ENCODE measurements around the gene DHX9. TPM values are rescaled to one million over a fixed set of nuclear protein-coding genes. Genes with fewer than 3 reads are reported as not detected.

The DHX9 gene
- polyA plus RNA-seq, 1 donor from 2014 or later, result 193 TPM

- no peak overlapping the region for H3K4me2 ChIP-seq (ENCODE audit: low read length)
- no peak overlapping the region for H3K9ac ChIP-seq (ENCODE audit: low read length)
- H3K79me2 ChIP-seq (replicated peaks; ENCODE audit: insufficient read depth, low read length), result no peaks in the 10 kb centered on the region
- H2AFZ ChIP-seq (ENCODE audit: low read depth, low read length), result no peak overlapping the region
- H3K27ac ChIP-seq (ENCODE audit: low read length), result no peak overlapping the region
- no peaks in the 10 kb centered on the region for H4K20me1 ChIP-seq (ENCODE audit: insufficient read depth)
- H3K9me2 ChIP-seq (ENCODE audit: insufficient read depth, low read length), result no peaks in the 10 kb centered on the region
- no peaks in the 10 kb centered on the region for H3K27me3 ChIP-seq (ENCODE audit: insufficient read depth, low read depth, low read length)
- H3K36me3 ChIP-seq (ENCODE audit: insufficient read depth, low read length), result no peaks in the 10 kb centered on the region
- no peak overlapping the region for H3K4me3 ChIP-seq (ENCODE audit: low read length)
- H3K9me3 ChIP-seq (ENCODE audit: low read length), result no peaks in the 10 kb centered on the region
- no peaks in the 10 kb centered on the region for H3F3A ChIP-seq (ENCODE audit: insufficient read depth, low read length, poor library complexity, severe bottlenecking)
- no peak for TF ChIP-seq SMC3 (conservative IDR thresholded peaks at IDR 0.05; ENCODE audit: poor library complexity)
- no peak for TF ChIP-seq TAF1 (IDR thresholded peaks at IDR 0.05; ENCODE audit: low read depth)
- TF ChIP-seq EP300 (conservative IDR thresholded peaks at IDR 0.05; ENCODE audit: poor library complexity, severe bottlenecking), result no peak
- no peak for TF ChIP-seq EZH2 (IDR thresholded peaks at IDR 0.05; ENCODE audit: borderline replicate concordance, insufficient read depth, low read length, poor library complexity, severe bottlenecking)
- no peak for TF ChIP-seq MXI1 (conservative IDR thresholded peaks at IDR 0.05; ENCODE audit: poor library complexity, severe bottlenecking)
- no peak for TF ChIP-seq POLR2AphosphoS5 (IDR thresholded peaks at IDR 0.05)
- no peak for TF ChIP-seq REST (IDR thresholded peaks at IDR 0.05; ENCODE audit: borderline replicate concordance)
- no peak for TF ChIP-seq RAD21 (conservative IDR thresholded peaks at IDR 0.05)
- no peak for TF ChIP-seq CTCF (IDR thresholded peaks at IDR 0.05; ENCODE audit: poor library complexity, severe bottlenecking)
Measured at GRCh38 chr1:182910143-182910542, 71.0 kb downstream of the DHX9 start.

GRCh38 chr1:182913401-182913800, 74.3 kb downstream of the DHX9 start:
- H3K27ac ChIP-seq (ENCODE audit: low read length), result no peak overlapping the region
- H4K20me1 ChIP-seq (ENCODE audit: insufficient read depth), result no peaks in the 10 kb centered on the region
- H3K36me3 ChIP-seq (ENCODE audit: insufficient read depth, low read length), result no peaks in the 10 kb centered on the region
- H2AFZ ChIP-seq (ENCODE audit: low read depth, low read length), result no peak overlapping the region
- no peak overlapping the region for H3K4me3 ChIP-seq (ENCODE audit: low read length)
- no peaks in the 10 kb centered on the region for H3K79me2 ChIP-seq (replicated peaks; ENCODE audit: insufficient read depth, low read length)
- no peak overlapping the region for H3K4me2 ChIP-seq (ENCODE audit: low read length)
- no peak for TF ChIP-seq MXI1 (conservative IDR thresholded peaks at IDR 0.05; ENCODE audit: poor library complexity, severe bottlenecking)
- no peak for TF ChIP-seq RAD21 (conservative IDR thresholded peaks at IDR 0.05)
- TF ChIP-seq POLR2AphosphoS5 (IDR thresholded peaks at IDR 0.05), result no peak
- no peaks in the 10 kb centered on the region for H3K9me2 ChIP-seq (ENCODE audit: insufficient read depth, low read length)
- no peaks in the 10 kb centered on the region for H3K27me3 ChIP-seq (ENCODE audit: insufficient read depth, low read depth, low read length)
- no peaks in the 10 kb centered on the region for H3F3A ChIP-seq (ENCODE audit: insufficient read depth, low read length, poor library complexity, severe bottlenecking)
- H3K9me3 ChIP-seq (ENCODE audit: low read length), result no peaks in the 10 kb centered on the region
- H3K9ac ChIP-seq (ENCODE audit: low read length), result no peak overlapping the region

GRCh38 chr1:182917378-182917777, 78.2 kb downstream of the DHX9 start:
- H3K27me3 ChIP-seq (ENCODE audit: insufficient read depth, low read depth, low read length), result no peaks in the 10 kb centered on the region
- no peaks in the 10 kb centered on the region for H3K36me3 ChIP-seq (ENCODE audit: insufficient read depth, low read length)
- no peaks in the 10 kb centered on the region for H4K20me1 ChIP-seq (ENCODE audit: insufficient read depth)
- TF ChIP-seq TAF1 (IDR thresholded peaks at IDR 0.05; ENCODE audit: low read depth) (no peak), REST (IDR thresholded peaks at IDR 0.05; ENCODE audit: borderline replicate concordance) (no peak), EP300 (conservative IDR thresholded peaks at IDR 0.05; ENCODE audit: poor library complexity, severe bottlenecking) (no peak), POLR2AphosphoS5 (IDR thresholded peaks at IDR 0.05) (no peak), MXI1 (conservative IDR thresholded peaks at IDR 0.05; ENCODE audit: poor library complexity, severe bottlenecking) (no peak), EZH2 (IDR thresholded peaks at IDR 0.05; ENCODE audit: borderline replicate concordance, insufficient read depth, low read length, poor library complexity, severe bottlenecking) (no peak), RAD21 (conservative IDR thresholded peaks at IDR 0.05) (no peak), SMC3 (conservative IDR thresholded peaks at IDR 0.05; ENCODE audit: poor library complexity) (no peak), CTCF (IDR thresholded peaks at IDR 0.05; ENCODE audit: poor library complexity, severe bottlenecking) (no peak)
- H3K9ac ChIP-seq (ENCODE audit: low read length), result no peak overlapping the region
- no peak overlapping the region for H3K4me2 ChIP-seq (ENCODE audit: low read length)
- H3F3A ChIP-seq (ENCODE audit: insufficient read depth, low read length, poor library complexity, severe bottlenecking), result no peaks in the 10 kb centered on the region
- H2AFZ ChIP-seq (ENCODE audit: low read depth, low read length), result no peak overlapping the region
- H3K27ac ChIP-seq (ENCODE audit: low read length), result no peak overlapping the region
- H3K4me3 ChIP-seq (ENCODE audit: low read length), result no peak overlapping the region
- H3K79me2 ChIP-seq (replicated peaks; ENCODE audit: insufficient read depth, low read length), result no peaks in the 10 kb centered on the region
- no peaks in the 10 kb centered on the region for H3K9me2 ChIP-seq (ENCODE audit: insufficient read depth, low read length)
- no peaks in the 10 kb centered on the region for H3K9me3 ChIP-seq (ENCODE audit: low read length)
